ENCODE results near the gene RALGAPA2.

- TF ChIP-seq POLR2AphosphoS5 (IDR thresholded peaks at IDR 0.05; ENCODE audit: low read depth, low read length) (no peak), POLR2A (IDR thresholded peaks at IDR 0.05; ENCODE audit: borderline replicate concordance, extremely low read depth, insufficient read depth, insufficient read length) (no peak), ELF1 (IDR thresholded peaks at IDR 0.05; ENCODE audit: borderline replicate concordance, low read depth) (no peak), EZH2 (IDR thresholded peaks at IDR 0.05) (no peak), ZNF274 (IDR thresholded peaks at IDR 0.05; ENCODE audit: low read depth, low read length) (no peak), YY1 (IDR thresholded peaks at IDR 0.05; ENCODE audit: extremely low read depth, insufficient replicate concordance, low read depth, low read length) (no peak), EZH2phosphoT487 (IDR thresholded peaks at IDR 0.05; ENCODE audit: borderline replicate concordance) (no peak), JUND (IDR thresholded peaks at IDR 0.05) (no peak), CEBPB (IDR thresholded peaks at IDR 0.05; ENCODE audit: low read depth) (no peak)
- TF ChIP-seq, protein P1, sequence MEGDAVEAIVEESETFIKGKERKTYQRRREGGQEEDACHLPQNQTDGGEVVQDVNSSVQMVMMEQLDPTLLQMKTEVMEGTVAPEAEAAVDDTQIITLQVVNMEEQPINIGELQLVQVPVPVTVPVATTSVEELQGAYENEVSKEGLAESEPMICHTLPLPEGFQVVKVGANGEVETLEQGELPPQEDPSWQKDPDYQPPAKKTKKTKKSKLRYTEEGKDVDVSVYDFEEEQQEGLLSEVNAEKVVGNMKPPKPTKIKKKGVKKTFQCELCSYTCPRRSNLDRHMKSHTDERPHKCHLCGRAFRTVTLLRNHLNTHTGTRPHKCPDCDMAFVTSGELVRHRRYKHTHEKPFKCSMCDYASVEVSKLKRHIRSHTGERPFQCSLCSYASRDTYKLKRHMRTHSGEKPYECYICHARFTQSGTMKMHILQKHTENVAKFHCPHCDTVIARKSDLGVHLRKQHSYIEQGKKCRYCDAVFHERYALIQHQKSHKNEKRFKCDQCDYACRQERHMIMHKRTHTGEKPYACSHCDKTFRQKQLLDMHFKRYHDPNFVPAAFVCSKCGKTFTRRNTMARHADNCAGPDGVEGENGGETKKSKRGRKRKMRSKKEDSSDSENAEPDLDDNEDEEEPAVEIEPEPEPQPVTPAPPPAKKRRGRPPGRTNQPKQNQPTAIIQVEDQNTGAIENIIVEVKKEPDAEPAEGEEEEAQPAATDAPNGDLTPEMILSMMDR (IDR thresholded peaks at IDR 0.05 in 2 of 3, conservative IDR thresholded peaks at IDR 0.05 in 1 of 3; ENCODE audit: borderline replicate concordance in 1 of 3, insufficient read depth in 1 of 3, low read depth in 2 of 3, low read length in 2 of 3): no peak
- TF ChIP-seq, protein P2, sequence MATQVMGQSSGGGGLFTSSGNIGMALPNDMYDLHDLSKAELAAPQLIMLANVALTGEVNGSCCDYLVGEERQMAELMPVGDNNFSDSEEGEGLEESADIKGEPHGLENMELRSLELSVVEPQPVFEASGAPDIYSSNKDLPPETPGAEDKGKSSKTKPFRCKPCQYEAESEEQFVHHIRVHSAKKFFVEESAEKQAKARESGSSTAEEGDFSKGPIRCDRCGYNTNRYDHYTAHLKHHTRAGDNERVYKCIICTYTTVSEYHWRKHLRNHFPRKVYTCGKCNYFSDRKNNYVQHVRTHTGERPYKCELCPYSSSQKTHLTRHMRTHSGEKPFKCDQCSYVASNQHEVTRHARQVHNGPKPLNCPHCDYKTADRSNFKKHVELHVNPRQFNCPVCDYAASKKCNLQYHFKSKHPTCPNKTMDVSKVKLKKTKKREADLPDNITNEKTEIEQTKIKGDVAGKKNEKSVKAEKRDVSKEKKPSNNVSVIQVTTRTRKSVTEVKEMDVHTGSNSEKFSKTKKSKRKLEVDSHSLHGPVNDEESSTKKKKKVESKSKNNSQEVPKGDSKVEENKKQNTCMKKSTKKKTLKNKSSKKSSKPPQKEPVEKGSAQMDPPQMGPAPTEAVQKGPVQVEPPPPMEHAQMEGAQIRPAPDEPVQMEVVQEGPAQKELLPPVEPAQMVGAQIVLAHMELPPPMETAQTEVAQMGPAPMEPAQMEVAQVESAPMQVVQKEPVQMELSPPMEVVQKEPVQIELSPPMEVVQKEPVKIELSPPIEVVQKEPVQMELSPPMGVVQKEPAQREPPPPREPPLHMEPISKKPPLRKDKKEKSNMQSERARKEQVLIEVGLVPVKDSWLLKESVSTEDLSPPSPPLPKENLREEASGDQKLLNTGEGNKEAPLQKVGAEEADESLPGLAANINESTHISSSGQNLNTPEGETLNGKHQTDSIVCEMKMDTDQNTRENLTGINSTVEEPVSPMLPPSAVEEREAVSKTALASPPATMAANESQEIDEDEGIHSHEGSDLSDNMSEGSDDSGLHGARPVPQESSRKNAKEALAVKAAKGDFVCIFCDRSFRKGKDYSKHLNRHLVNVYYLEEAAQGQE (IDR thresholded peaks at IDR 0.05; ENCODE audit: low read depth): no peak
- TF ChIP-seq, protein P3, sequence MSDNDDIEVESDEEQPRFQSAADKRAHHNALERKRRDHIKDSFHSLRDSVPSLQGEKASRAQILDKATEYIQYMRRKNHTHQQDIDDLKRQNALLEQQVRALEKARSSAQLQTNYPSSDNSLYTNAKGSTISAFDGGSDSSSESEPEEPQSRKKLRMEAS (IDR thresholded peaks at IDR 0.05): no peak
- TF ChIP-seq, protein P4, sequence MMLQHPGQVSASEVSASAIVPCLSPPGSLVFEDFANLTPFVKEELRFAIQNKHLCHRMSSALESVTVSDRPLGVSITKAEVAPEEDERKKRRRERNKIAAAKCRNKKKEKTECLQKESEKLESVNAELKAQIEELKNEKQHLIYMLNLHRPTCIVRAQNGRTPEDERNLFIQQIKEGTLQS (IDR thresholded peaks at IDR 0.05): no peak
Measured at GRCh38 chr20:20461551-20461950, 250.9 kb downstream of the RALGAPA2 start.

All from HCT116 (cell line).